Upper lobe of left lung (tissue), 6 donors: ENCODE results near the gene CDK8. TPM values are rescaled to one million over a fixed set of nuclear protein-coding genes. Genes with fewer than 3 reads are reported as not detected.

Experiments used
- ATAC-seq, 2 donors: fragments of 200-7000 bp; cut with Tn5 transposase; one replicate each; pipeline ENCODE4 v1.9.1; 2022; ENCODE audit warnings: mild to moderate bottlenecking in 2 of 2, moderate library complexity in 2 of 2; ENCODE audit not compliant: low FRiP score in 2 of 2
- DNase-seq, 2 donors: peaks; one replicate each; pipeline ENCODE4 v3.0.0-alpha.2; 2019 to 2020
- H3K27ac ChIP-seq, 4 donors: fragments of 200-600 bp; sonication (generic); one replicate each; pipeline ENCODE4 v1.5.1; 2016 to 2019
- H3K27me3 ChIP-seq, 4 donors: fragments of 200-600 bp; sonication (generic); one replicate each; pipeline ENCODE4 v1.5.1; 2017 to 2019
- H3K36me3 ChIP-seq, 4 donors: fragments of 200-600 bp; sonication (generic); one replicate each; pipeline ENCODE4 v1.5.1; 2016 to 2019
- H3K4me1 ChIP-seq, 4 donors: fragments of 200-600 bp; sonication (generic); one replicate each; pipeline ENCODE4 v1.5.1; 2018 to 2019
- H3K4me3 ChIP-seq, 4 donors: fragments of 200-600 bp; sonication (generic); one replicate each; pipeline ENCODE4 v1.5.1; 2017 to 2019; ENCODE audit warnings: mild to moderate bottlenecking in 2 of 4, moderate library complexity in 1 of 4
- H3K9me3 ChIP-seq, 4 donors: fragments of 200-600 bp; sonication (generic); one replicate each; pipeline ENCODE4 v1.5.1; 2018 to 2019
- CTCF ChIP-seq, 6 experiments: fragments of 450-650 bp in 4 of 6; fragments of 200-600 bp in 2 of 6; sonication (generic) in 2 of 6; IDR thresholded peaks; one replicate each; pipeline ENCODE4 v1.5.1; 2016 to 2019; ENCODE audit warnings: antibody characterized with exemption in 6 of 6
- EP300 ChIP-seq, 4 donors: sonication (generic); formaldehyde crosslinking; IDR thresholded peaks; one replicate each; pipeline ENCODE4 v1.5.1; 2017; ENCODE audit warnings: antibody characterized with exemption in 4 of 4, control low read depth in 2 of 4
- POLR2A ChIP-seq, 4 donors: fragments of 450-650 bp; IDR thresholded peaks; one replicate each; pipeline ENCODE4 v1.5.1; 2016 to 2017; ENCODE audit warnings: antibody characterized with exemption in 4 of 4, mild to moderate bottlenecking in 2 of 4
- POLR2AphosphoS5 ChIP-seq, 2 donors: sonication (generic); formaldehyde crosslinking; IDR thresholded peaks; one replicate each; pipeline ENCODE4 v1.5.1; 2017; ENCODE audit warnings: antibody characterized with exemption in 2 of 2
- WGBS, 2 donors: methylation state at CpG; one replicate each; pipeline ENCODE4 v1.1.5; 2017 to 2018; 5-methylcytosine and 5-hydroxymethylcytosine counted together
- total RNA-seq, 6 donors: library from RNA; depleted of rRNA in 4 of 6; stranded (reverse); fragments of >200 nt in 4 of 6; gene quantifications; one replicate each; pipeline versions ENCODE4 v1.1.0 to v1.2.1, GENCODE V29; 2016 to 2021
- donor health status: DM: no; HTN: no; CAD: no; lungs with moderate emphysema.
- donor health status: DM: no; HTN: yes; CAD: no; lungs with severe emphysema.

Gene CDK8
- total RNA-seq, 6 donors from 2014 or later, result 9.4 to 15.6 (median 10.8) TPM

GRCh38 chr13:26262156-26262555 lies 8.2 kb downstream of the CDK8 start:
- WGBS, 2 donors, result 88 to 99% methylated on average over 2 of the region's 2 CpGs
- DNase-seq (no peak), ATAC-seq (no peak)
- H3K4me3 ChIP-seq, result no peak overlapping the region
- TF ChIP-seq EP300 (IDR thresholded peaks at IDR 0.05), result no peak
- TF ChIP-seq CTCF (IDR thresholded peaks at IDR 0.05), result no peak
- TF ChIP-seq POLR2A (IDR thresholded peaks at IDR 0.05), result no peak
- no peak for TF ChIP-seq POLR2AphosphoS5 (IDR thresholded peaks at IDR 0.05)
- H3K27ac ChIP-seq, result no peak overlapping the region
- H3K4me1 ChIP-seq, result peaks cover 0 to 7% (median under 1%) of the 10 kb centered on the region in 4 donors
- no peaks in the 10 kb centered on the region for H3K9me3 ChIP-seq
- H3K36me3 ChIP-seq, result no peaks in the 10 kb centered on the region
- H3K27me3 ChIP-seq, result no peaks in the 10 kb centered on the region

- no peak overlapping the region for H3K4me3 ChIP-seq
- H3K36me3 ChIP-seq, result no peaks in the 10 kb centered on the region
- TF ChIP-seq POLR2A (IDR thresholded peaks at IDR 0.05), result no peak
- no peak for TF ChIP-seq POLR2AphosphoS5 (IDR thresholded peaks at IDR 0.05)
- no peak for TF ChIP-seq CTCF (IDR thresholded peaks at IDR 0.05)
- no peak for TF ChIP-seq EP300 (IDR thresholded peaks at IDR 0.05)
- no peak overlapping the region for H3K27ac ChIP-seq
- 60 to 63% methylated on average over 3 of the region's 3 CpGs for WGBS, 2 donors
- no peaks in the 10 kb centered on the region for H3K9me3 ChIP-seq
- no peak for DNase-seq
- H3K4me1 ChIP-seq, result peaks cover 0 to 7% (median 0%) of the 10 kb centered on the region in 4 donors
- H3K27me3 ChIP-seq, result no peaks in the 10 kb centered on the region
- no peak for ATAC-seq
Observed at GRCh38 chr13:26266311-26266710, 12.4 kb downstream of the CDK8 start.

- Histone ChIP-seq H3K27me3 (no peaks in the 10 kb centered on the region), H3K4me1 (peaks cover 0 to 7% (median 0%) of the 10 kb centered on the region in 4 donors), H3K27ac (no peak overlapping the region), H3K9me3 (no peaks in the 10 kb centered on the region), H3K4me3 (no peak overlapping the region), H3K36me3 (no peaks in the 10 kb centered on the region)
- 90 to 94% methylated on average over 3 of the region's 3 CpGs for WGBS, 2 donors
- no peak for DNase-seq
- TF ChIP-seq CTCF (IDR thresholded peaks at IDR 0.05), result no peak
- no peak for TF ChIP-seq EP300 (IDR thresholded peaks at IDR 0.05)
- no peak for TF ChIP-seq POLR2AphosphoS5 (IDR thresholded peaks at IDR 0.05)
- no peak for TF ChIP-seq POLR2A (IDR thresholded peaks at IDR 0.05)
- ATAC-seq, result no peak
Observed at GRCh38 chr13:26270707-26271106, 16.8 kb downstream of the CDK8 start.

GRCh38 chr13:26272621-26273020 lies 18.7 kb downstream of the CDK8 start:
- Histone ChIP-seq H3K4me1 (peaks cover 0 to 5% (median 2%) of the 10 kb centered on the region in 4 donors), H3K9me3 (no peaks in the 10 kb centered on the region), H3K36me3 (no peaks in the 10 kb centered on the region), H3K27me3 (no peaks in the 10 kb centered on the region), H3K4me3 (no peak overlapping the region), H3K27ac (no peak overlapping the region)
- no peak for TF ChIP-seq CTCF (IDR thresholded peaks at IDR 0.05)
- no peak for TF ChIP-seq EP300 (IDR thresholded peaks at IDR 0.05)
- no peak for TF ChIP-seq POLR2AphosphoS5 (IDR thresholded peaks at IDR 0.05)
- no peak for TF ChIP-seq POLR2A (IDR thresholded peaks at IDR 0.05)
- DNase-seq (no peak), ATAC-seq (no peak)
- 80 to 89% methylated on average over 3 of the region's 3 CpGs for WGBS, 2 donors

- Histone ChIP-seq H3K4me1 (peaks cover 0 to 5% (median 2%) of the 10 kb centered on the region in 4 donors), H3K4me3 (no peak overlapping the region), H3K9me3 (no peaks in the 10 kb centered on the region), H3K27me3 (no peaks in the 10 kb centered on the region), H3K36me3 (peaks cover 0 to 7% (median 2%) of the 10 kb centered on the region in 4 donors), H3K27ac (no peak overlapping the region)
- ATAC-seq (no peak), DNase-seq (no peak)
- 89 to 93% methylated on average over 2 of the region's 2 CpGs for WGBS, 2 donors
- TF ChIP-seq CTCF (IDR thresholded peaks at IDR 0.05), result no peak
- TF ChIP-seq POLR2AphosphoS5 (IDR thresholded peaks at IDR 0.05), result no peak
- TF ChIP-seq EP300 (IDR thresholded peaks at IDR 0.05), result no peak
Observed at GRCh38 chr13:26280295-26280694, 26.4 kb downstream of the CDK8 start.
